ENCODE results near the gene BNIP5.

- TF ChIP-seq CTCF (IDR thresholded peaks at IDR 0.05; ENCODE audit: borderline replicate concordance, extremely low read depth, low read length, poor library complexity, severe bottlenecking) (no peak), EZH2 (IDR thresholded peaks at IDR 0.05; ENCODE audit: borderline replicate concordance, low read depth, low read length, severe bottlenecking) (no peak)
Measured at GRCh38 chr6:36324715-36325114, 12.0 kb downstream of the BNIP5 start.
